Lower lobe of right lung (tissue), 2 donors: Measurements from ENCODE around the gene MAP4K3. TPM values are rescaled to one million over a fixed set of nuclear protein-coding genes. Genes with fewer than 3 reads are reported as not detected.
A peak's percentile ranks its signal among the peaks of the same experiment; 100 is the strongest.

ENCODE experiments used
- ATAC-seq, 2 donors: fragments of 200-7000 bp; cut with Tn5 transposase; one replicate each; pipeline ENCODE4 v1.9.1; 2020 to 2022; ENCODE audit warnings: mild to moderate bottlenecking in 2 of 2, moderate library complexity in 2 of 2
- DNase-seq: peaks from one replicate; pipeline ENCODE4 v3.0.0-alpha.2; 2020
- H3K27ac ChIP-seq: fragments of 200-600 bp; one replicate; pipeline ENCODE4 v1.8.0; 2022
- H3K27me3 ChIP-seq: fragments of 200-600 bp; one replicate; pipeline ENCODE4 v1.8.0; 2022; ENCODE audit warnings: low read depth
- H3K36me3 ChIP-seq: fragments of 200-600 bp; one replicate; pipeline ENCODE4 v1.8.0; 2022; ENCODE audit warnings: mild to moderate bottlenecking
- H3K4me1 ChIP-seq: fragments of 200-600 bp; one replicate; pipeline ENCODE4 v1.8.0; 2022
- H3K4me3 ChIP-seq: fragments of 200-600 bp; one replicate; pipeline ENCODE4 v1.8.0; 2022; ENCODE audit warnings: mild to moderate bottlenecking
- H3K9me3 ChIP-seq: fragments of 200-600 bp; one replicate; pipeline ENCODE4 v1.8.0; 2022
- intact Hi-C: fragments of 100-400 bp; cut with DNase I; formaldehyde crosslinking; loops from one replicate; pipeline ENCODE4 v1.11.0; 2022
- total RNA-seq: library from RNA; stranded (reverse); fragmentation: NEBNext Ultra II Directional; extraction: Animal tissue kit (Norgen Biotek cat#: 25700); gene quantifications from one replicate; pipeline ENCODE4 v1.2.1, GENCODE V29; 2021
- TF ChIP-seq, protein P1 (sequence below): fragments of 200-600 bp; IDR thresholded peaks from one replicate; pipeline ENCODE4 v1.8.0; 2022; ENCODE audit warnings: antibody characterized with exemption, mild to moderate bottlenecking
- donor health status: DM: no; HTN: yes; CAD: no; lungs with severe emphysema.

The MAP4K3 gene
- total RNA-seq, 1 donor from 2014 or later: 42.9 TPM

DNA sequence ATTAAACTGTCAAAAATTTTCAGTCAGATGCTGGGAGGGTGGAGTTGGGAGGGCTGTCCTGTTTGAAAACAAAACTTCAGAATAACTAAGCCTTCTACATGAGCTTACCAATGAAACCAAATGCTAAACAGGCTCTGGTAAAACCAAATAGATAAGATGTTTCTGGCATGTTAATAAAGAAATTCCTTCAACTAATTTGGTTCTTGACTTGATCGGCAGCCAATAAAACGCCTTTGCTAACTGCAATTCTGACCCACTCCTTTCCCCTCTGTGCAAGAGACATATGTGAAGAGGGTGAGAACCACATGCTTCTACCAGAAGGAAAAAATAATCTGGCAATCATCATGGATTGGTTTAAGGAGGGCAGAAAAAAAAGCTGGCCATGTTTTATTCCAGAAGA, 20.9 kb downstream of the MAP4K3 start:
- H3K27ac ChIP-seq: no peak overlapping the region
- no peaks in the 10 kb centered on the region for H3K9me3 ChIP-seq
- peaks cover 41% of the 10 kb centered on the region for H3K4me1 ChIP-seq
- intact Hi-C loops: no loop called here
- H3K36me3 ChIP-seq: no peaks in the 10 kb centered on the region
- DNase-seq: no peak
- no peak for ATAC-seq
- TF ChIP-seq, protein P1, sequence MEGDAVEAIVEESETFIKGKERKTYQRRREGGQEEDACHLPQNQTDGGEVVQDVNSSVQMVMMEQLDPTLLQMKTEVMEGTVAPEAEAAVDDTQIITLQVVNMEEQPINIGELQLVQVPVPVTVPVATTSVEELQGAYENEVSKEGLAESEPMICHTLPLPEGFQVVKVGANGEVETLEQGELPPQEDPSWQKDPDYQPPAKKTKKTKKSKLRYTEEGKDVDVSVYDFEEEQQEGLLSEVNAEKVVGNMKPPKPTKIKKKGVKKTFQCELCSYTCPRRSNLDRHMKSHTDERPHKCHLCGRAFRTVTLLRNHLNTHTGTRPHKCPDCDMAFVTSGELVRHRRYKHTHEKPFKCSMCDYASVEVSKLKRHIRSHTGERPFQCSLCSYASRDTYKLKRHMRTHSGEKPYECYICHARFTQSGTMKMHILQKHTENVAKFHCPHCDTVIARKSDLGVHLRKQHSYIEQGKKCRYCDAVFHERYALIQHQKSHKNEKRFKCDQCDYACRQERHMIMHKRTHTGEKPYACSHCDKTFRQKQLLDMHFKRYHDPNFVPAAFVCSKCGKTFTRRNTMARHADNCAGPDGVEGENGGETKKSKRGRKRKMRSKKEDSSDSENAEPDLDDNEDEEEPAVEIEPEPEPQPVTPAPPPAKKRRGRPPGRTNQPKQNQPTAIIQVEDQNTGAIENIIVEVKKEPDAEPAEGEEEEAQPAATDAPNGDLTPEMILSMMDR: no peak
- no peaks in the 10 kb centered on the region for H3K27me3 ChIP-seq
- H3K4me3 ChIP-seq: no peak overlapping the region

DNA sequence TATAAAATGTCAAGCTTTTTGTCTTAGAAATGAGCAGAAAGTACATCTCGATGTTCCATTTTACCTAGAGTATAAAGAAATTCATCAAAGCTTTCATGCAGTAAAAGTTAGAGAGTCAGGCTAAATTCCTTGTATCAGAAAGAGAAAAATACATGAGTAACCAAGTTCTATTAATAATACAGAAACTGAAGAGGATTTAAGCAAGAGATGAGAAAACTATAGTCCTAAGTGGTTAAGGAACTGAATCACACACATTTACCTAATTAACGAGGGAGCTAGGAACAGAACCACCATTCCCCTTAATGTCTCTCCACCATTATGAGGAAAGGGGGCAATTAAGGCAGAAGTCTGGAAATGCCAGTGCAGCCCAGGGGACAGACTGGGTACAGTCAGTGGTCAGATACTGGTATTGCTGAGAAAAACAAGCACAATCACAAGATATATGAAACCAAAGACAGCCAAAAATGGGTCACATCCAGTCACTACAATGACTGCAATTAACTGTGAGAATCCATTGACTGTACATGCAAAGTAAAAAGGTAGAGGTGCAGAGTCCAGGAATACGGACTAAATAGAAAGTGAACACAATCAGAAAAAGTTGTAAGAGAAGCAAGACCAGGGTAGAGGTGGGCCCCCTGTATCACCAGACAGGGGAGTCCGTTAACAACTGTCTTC, 23.9 kb downstream of the MAP4K3 start:
- intact Hi-C loops: no loop called here
- Histone ChIP-seq H3K9me3 (no peaks in the 10 kb centered on the region), H3K36me3 (no peaks in the 10 kb centered on the region), H3K27ac (no peak overlapping the region), H3K4me1 (peaks cover 61% of the 10 kb centered on the region), H3K4me3 (no peak overlapping the region), H3K27me3 (no peaks in the 10 kb centered on the region)
- TF ChIP-seq, protein P1: no peak
- DNase-seq (no peak), ATAC-seq (no peak)

DNA sequence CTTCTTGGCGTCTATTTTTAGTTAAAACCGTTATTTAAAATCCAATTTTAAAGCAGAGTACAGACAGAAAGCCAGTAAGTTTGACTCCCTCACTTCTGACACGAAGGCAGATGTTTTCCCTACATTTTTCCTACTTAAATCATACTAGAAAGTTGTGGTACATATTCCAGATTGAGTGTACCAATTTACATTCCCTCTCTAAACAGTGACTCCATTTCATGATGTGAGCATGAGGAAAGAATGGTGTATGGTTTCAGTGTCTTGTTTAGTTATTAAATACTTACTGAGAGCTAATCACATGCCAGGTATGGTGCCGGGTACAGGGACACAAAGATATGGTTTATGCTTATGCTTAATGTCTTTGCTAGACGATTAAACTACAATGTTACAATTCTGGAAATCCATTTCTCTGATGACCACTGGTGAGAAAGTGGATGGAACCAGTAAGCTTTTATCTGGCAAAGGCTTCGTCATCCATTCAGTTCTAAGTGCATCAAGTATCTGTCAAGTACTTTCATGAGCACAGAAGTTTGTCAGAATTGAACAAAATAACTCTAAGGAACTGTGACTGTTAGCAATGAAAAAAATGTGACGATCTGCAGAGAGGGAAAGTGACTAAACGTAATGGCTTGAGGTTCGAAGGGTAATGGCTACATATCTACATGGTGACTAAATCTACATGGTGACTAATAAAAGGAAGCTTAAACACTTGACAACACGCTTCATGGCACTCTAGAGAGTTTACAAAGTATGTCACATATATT, 25.7 kb downstream of the MAP4K3 start:
- H3K36me3 ChIP-seq: no peaks in the 10 kb centered on the region

DNA sequence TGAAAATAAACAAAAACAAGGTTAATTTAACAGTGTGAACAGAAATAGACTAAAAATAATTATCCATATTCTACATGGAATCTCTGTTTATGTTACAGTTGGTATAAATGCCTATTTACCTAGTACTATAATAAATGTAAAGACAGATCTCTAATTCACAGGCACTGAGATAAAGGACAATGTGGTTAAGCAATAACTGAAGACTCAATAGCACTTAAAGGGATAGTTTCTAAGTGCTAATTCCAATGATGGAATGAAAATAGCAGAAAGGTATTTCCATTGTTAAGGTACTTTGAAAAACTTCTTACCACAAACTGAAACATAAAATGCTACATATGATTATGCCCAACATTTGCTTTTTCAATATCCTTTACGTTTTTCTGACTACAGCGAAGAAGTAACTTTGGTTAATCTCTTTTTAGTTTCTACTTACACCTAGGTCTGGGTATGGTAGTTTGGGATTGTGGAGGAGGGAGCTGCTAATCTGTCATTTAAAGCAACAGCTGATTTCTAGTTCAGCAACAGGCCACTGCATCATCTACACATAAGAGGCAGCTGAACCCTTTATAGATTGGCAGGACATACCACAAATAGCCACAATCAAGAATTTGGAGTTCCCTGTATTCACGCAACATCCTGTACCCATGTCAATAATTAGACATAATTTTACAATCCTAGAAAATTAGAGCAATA, 27.2 kb downstream of the MAP4K3 start:
- no peak overlapping the region for H3K27ac ChIP-seq
- DNase-seq (no peak), ATAC-seq (no peak)
- intact Hi-C loops: no loop called here
- TF ChIP-seq, protein P1: no peak
- H3K4me3 ChIP-seq: no peak overlapping the region
- no peaks in the 10 kb centered on the region for H3K36me3 ChIP-seq
- H3K9me3 ChIP-seq: no peaks in the 10 kb centered on the region
- peaks cover 77% of the 10 kb centered on the region for H3K4me1 ChIP-seq
- no peaks in the 10 kb centered on the region for H3K27me3 ChIP-seq

More for the DNA sequence above, 25.7 kb downstream of the MAP4K3 start:
- TF ChIP-seq, protein P1: no peak
- intact Hi-C loops: no loop called here
- Histone ChIP-seq H3K9me3 (no peaks in the 10 kb centered on the region), H3K4me3 (no peak overlapping the region), H3K27ac (no peak overlapping the region), H3K27me3 (no peaks in the 10 kb centered on the region), H3K4me1 (peaks cover 71% of the 10 kb centered on the region)
- no peak for DNase-seq
- ATAC-seq: peak; percentile 45 to 82

DNA sequence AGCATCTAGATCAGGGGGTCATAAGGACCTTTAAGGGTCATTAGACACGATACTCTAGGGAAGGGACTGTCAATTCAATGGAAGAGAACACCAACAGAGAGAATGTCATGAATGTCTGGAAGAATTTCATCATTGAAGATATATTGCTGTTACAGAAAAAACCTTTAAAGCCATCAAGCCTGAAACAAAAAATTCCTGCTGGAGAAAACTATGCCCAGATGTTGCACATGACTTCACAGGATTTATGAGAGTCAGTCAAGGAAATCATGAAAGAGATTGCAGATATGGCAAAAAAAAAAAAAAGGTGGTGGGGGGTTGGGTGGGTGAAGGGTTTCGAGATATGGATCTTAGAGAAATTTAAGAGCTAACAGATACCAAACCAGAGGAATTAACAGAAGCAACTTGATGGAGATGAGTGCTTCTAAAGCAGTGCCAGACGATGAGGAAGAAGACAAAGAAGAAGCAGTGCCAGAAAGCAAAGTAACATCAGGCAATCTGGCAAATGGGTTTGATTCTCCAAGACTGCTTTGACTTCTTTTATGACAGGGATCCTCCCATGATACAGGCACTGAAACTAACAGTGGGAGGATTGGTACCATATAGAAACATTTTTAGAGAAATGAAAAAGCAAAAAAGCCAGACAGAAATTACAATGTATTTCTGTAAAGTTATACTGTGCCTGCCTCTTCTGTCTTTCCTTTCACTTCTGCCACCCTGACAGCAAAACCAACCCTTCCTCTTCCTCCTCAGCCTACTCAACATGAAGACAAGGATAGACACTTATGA, 28.5 kb downstream of the MAP4K3 start:
- TF ChIP-seq, protein P1: no peak
- Histone ChIP-seq H3K36me3 (no peaks in the 10 kb centered on the region), H3K27me3 (no peaks in the 10 kb centered on the region), H3K4me3 (no peak overlapping the region), H3K27ac (no peak overlapping the region), H3K4me1 (peaks cover 80% of the 10 kb centered on the region), H3K9me3 (no peaks in the 10 kb centered on the region)
- intact Hi-C loops: no loop called here
- ATAC-seq: no peak
- no peak for DNase-seq
